Measurements from ENCODE around the gene ADD1.
"Not testable (repeated sequence)": the region's sequence is repeated elsewhere in the genome, so short reads cannot be mapped to it uniquely, and the experiment has no call there.

ADD1 gene

GRCh38 chr4:2941138-2942036 is 97.7 kb downstream of the ADD1 start:
- Mint-ChIP-seq H3K36me3 (ENCODE audit: insufficient read depth) (peaks cover 91% of the 10 kb centered on the region), H3K9me3 (no peaks in the 10 kb centered on the region), H3K4me3 (peak overlapping the region in 1 of 2 donors; percentile 79), H3K27ac (peak overlapping the region; percentile 59 to 97), H3K27me3 (no peaks in the 10 kb centered on the region), H3K4me1 (ENCODE audit: low read depth in 2 of 2) (peaks cover 33 to 37% of the 10 kb centered on the region in 2 donors)
- no peak for DNase-seq
- no peak for ATAC-seq (replicated peaks)

- Mint-ChIP-seq H3K27me3 (no peaks in the 10 kb centered on the region), H3K4me3 (peak overlapping the region; percentile 66 to 79), H3K9me3 (no peaks in the 10 kb centered on the region), H3K36me3 (ENCODE audit: insufficient read depth) (peaks cover 91% of the 10 kb centered on the region), H3K4me1 (ENCODE audit: low read depth in 2 of 2) (peaks cover 26 to 30% of the 10 kb centered on the region in 2 donors), H3K27ac (peak overlapping the region; percentile 95 to 97)
- ATAC-seq (replicated peaks), result peak; percentile 43
- no peak for DNase-seq
Measured at GRCh38 chr4:2942037-2942531, 98.4 kb downstream of the ADD1 start.

GRCh38 chr4:2942532-2943363 is 99.1 kb downstream of the ADD1 start:
- ATAC-seq (replicated peaks) (peak; percentile 70), DNase-seq (peak in 2 of 3 experiments; percentile 41 to 47)
- Mint-ChIP-seq H3K9me3 (no peaks in the 10 kb centered on the region), H3K27ac (peak overlapping the region; percentile 95 to 97), H3K27me3 (no peaks in the 10 kb centered on the region), H3K4me3 (peak overlapping the region; percentile 66 to 79), H3K36me3 (ENCODE audit: insufficient read depth) (peaks cover 91% of the 10 kb centered on the region), H3K4me1 (ENCODE audit: low read depth in 2 of 2) (peaks cover 20 to 24% of the 10 kb centered on the region in 2 donors)

DNA sequence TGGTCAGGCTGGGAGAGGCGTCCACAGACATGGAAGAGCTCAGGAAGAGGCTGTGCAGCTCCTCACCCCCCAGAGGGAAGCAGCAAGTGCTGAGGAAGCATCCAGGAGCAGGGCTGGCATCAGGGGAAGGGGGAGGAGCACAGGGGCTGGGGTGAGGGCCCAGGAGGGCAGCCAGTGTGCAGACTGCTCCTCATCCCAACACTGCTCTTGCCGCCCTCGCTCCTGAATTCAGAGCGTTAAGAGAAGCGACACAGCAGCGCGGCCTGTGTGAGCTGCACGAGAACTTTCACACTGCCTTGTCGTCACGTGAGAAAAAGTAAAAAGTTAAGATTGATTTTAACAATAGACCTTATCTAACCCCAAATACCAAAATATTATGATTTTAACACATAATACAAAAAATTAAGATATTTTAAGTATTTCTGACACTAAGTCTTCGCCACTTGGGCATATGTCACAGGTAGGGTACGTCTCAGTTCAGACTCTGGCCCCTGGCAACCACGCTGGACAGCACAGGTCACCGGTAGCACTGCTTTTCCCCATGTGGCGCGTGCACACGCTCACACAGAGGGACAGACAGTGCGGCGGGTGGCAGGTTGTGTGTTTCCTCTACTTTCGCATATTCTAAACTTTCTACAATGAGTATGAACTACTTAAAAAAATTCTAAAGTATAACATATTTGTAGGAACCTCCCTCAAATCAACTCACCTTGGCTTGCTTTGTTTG is 99.9 kb downstream of the ADD1 start:
- Mint-ChIP-seq H3K27ac (peak overlapping the region; percentile 95 to 97), H3K4me3 (peak overlapping the region in 1 of 2 donors; percentile 79)

GRCh38 chr4:2944091-2944482 is 100.4 kb downstream of the ADD1 start:
- H3K4me1 Mint-ChIP-seq (ENCODE audit: low read depth in 2 of 2), result peaks cover 17 to 23% of the 10 kb centered on the region in 2 donors
- H3K9me3 Mint-ChIP-seq, result no peaks in the 10 kb centered on the region
- ATAC-seq (replicated peaks) (no peak), DNase-seq (no peak)
- no peaks in the 10 kb centered on the region for H3K27me3 Mint-ChIP-seq
- peak overlapping the region; percentile 76 to 90 for H3K27ac Mint-ChIP-seq
- H3K36me3 Mint-ChIP-seq (ENCODE audit: insufficient read depth), result peaks cover 89% of the 10 kb centered on the region
- peak overlapping the region in 1 of 2 donors; percentile 14 for H3K4me3 Mint-ChIP-seq

More for the DNA sequence above, 99.9 kb downstream of the ADD1 start:
- ATAC-seq (replicated peaks) (no peak), DNase-seq (no peak)
- Mint-ChIP-seq H3K36me3 (ENCODE audit: insufficient read depth) (peaks cover 89% of the 10 kb centered on the region), H3K9me3 (no peaks in the 10 kb centered on the region), H3K27me3 (no peaks in the 10 kb centered on the region), H3K4me1 (ENCODE audit: low read depth in 2 of 2) (peaks cover 17 to 24% of the 10 kb centered on the region in 2 donors)

DNA sequence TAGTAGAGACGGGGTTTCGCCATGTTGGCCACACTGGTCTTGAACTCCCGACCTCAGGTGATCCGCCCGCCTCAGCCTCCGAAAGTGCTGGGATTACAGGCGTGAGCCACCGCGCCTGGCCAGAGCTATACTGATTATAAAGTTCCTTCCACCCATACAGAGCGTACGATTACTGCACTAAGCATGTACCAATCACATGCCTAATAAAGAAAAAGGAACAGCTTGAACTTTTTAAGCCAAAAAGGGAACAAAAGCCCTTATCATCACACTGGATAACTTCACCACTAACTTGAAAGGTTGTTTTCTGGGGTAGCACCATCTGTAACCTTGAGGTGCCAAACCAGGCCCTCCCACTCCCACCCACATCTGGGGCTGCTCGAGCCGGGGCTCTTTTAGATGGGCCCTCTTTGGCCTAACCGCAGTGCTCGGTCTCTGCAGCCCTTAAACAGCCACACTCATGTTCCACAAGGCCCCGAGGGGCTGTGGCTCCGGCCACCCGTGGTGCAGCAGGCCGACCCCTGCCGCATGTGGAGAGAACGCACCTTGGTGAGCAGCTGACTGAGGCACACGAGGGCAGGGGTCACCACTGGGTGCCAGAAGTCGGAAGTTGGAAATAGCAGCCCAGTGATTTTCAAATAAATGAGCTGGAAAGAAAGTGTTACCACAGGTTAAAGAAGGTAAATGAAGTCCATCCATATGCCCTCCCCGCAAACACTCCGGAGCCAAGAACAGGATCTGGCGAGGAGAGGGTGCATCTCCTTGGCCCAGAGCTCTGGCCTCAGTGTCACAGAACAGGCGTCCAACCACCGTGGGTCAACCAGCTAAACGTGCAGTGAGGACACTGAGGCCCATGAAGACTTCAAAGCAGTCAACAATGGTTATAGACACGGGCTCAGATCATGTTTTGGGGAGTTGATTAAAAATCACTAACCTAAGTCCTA is 101.2 kb downstream of the ADD1 start:
- Mint-ChIP-seq H3K4me3 (no peak overlapping the region), H3K27me3 (no peaks in the 10 kb centered on the region), H3K4me1 (ENCODE audit: low read depth in 2 of 2) (peaks cover 17 to 20% of the 10 kb centered on the region in 2 donors), H3K9me3 (no peaks in the 10 kb centered on the region), H3K27ac (peak overlapping the region; percentile 76 to 90), H3K36me3 (ENCODE audit: insufficient read depth) (peaks cover 88% of the 10 kb centered on the region)
- DNase-seq (no peak), ATAC-seq (replicated peaks) (no peak)

DNA sequence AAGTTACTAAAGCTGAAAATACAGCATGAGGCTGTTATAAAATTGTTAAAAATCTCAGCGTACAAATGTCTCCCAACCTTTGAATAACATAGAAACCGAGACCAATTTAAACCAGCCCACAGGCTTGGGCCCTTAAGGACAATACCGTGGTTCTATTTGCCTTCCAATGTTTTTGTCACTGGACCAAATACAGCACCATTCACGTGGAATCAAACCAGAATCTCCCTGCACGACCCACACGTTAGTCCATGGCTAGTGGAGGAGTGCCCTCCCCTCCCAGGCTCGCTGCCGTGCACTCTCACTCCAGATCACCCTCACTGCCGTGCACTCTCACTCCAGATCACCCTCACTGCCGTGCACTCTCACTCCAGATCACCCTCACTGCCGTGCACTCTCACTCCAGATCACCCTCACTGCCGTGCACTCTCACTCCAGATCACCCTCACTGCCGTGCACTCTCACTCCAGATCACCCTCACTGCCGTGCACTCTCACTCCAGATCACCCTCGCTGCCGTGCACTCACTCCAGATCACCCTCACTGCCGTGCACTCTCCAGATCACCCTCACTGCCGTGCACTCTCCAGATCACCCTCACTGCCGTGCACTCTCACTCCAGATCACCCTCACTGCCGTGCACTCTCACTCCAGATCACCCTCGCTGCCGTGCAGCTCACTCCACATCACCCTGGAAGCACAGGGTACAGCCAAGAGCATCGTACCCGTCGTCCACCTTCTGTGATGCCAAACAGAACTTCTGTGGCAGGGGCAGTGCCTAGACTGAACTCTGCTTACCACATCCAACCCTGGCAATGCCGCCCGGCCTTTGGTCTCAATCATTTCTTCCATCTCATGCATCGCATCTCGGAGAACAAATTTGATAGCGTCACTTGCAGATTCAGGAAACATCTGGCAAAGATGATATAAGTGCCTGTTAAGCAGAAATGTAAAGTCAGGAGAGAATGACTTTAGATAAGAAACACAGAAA is 102.3 kb downstream of the ADD1 start:
- peak overlapping the region in 1 of 2 donors; percentile 15 for H3K4me3 Mint-ChIP-seq
- not testable (repeated sequence) for DNase-seq; ATAC-seq (replicated peaks); H3K27ac Mint-ChIP-seq; H3K27me3 Mint-ChIP-seq; H3K9me3 Mint-ChIP-seq
- peaks cover 92% of the 10 kb centered on the region for H3K36me3 Mint-ChIP-seq (ENCODE audit: insufficient read depth)
- peaks cover 12 to 18% of the 10 kb centered on the region in 2 donors for H3K4me1 Mint-ChIP-seq (ENCODE audit: low read depth in 2 of 2)

GRCh38 chr4:2946812-2947600 is 103.4 kb downstream of the ADD1 start:
- ATAC-seq (replicated peaks) (no peak), DNase-seq (no peak)
- no peaks in the 10 kb centered on the region for H3K27me3 Mint-ChIP-seq
- H3K4me3 Mint-ChIP-seq, result no peak overlapping the region
- peaks cover 93% of the 10 kb centered on the region for H3K36me3 Mint-ChIP-seq (ENCODE audit: insufficient read depth)
- H3K4me1 Mint-ChIP-seq (ENCODE audit: low read depth in 2 of 2), result peaks cover 11 to 14% of the 10 kb centered on the region in 2 donors
- no peak overlapping the region for H3K27ac Mint-ChIP-seq
- no peaks in the 10 kb centered on the region for H3K9me3 Mint-ChIP-seq

DNA sequence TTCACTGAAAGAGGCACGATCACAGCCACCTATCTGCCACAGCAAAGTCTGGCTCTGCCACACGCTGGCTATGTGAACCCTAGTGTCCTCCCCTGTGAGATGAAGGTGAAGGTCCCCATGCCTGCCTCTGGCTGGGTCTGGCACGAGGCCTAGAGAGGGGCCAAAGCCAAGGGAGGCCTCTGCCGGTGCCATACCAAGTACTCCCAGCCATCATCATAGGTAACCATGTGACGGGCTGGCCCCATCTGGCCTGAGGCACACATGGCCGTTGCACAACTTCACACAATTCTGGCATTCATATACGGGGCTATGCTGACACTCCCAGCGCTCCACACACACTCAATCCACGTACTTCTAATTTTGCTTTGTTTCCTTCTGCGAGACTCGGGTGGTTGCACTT is 104.3 kb downstream of the ADD1 start:
- no peak overlapping the region for H3K27ac Mint-ChIP-seq
- DNase-seq, result no peak
- no peak for ATAC-seq (replicated peaks)
- H3K36me3 Mint-ChIP-seq (ENCODE audit: insufficient read depth), result peaks cover 93% of the 10 kb centered on the region
- H3K27me3 Mint-ChIP-seq, result no peaks in the 10 kb centered on the region
- no peaks in the 10 kb centered on the region for H3K9me3 Mint-ChIP-seq
- peaks cover 4 to 7% of the 10 kb centered on the region in 2 donors for H3K4me1 Mint-ChIP-seq (ENCODE audit: low read depth in 2 of 2)
- no peak overlapping the region for H3K4me3 Mint-ChIP-seq

GRCh38 chr4:2948895-2949781 is 105.5 kb downstream of the ADD1 start:
- no peak for DNase-seq
- Mint-ChIP-seq H3K4me3 (no peak overlapping the region), H3K36me3 (ENCODE audit: insufficient read depth) (peaks cover 96% of the 10 kb centered on the region), H3K27ac (peak overlapping the region in 1 of 2 donors; percentile 56), H3K9me3 (no peaks in the 10 kb centered on the region), H3K27me3 (no peaks in the 10 kb centered on the region), H3K4me1 (ENCODE audit: low read depth in 2 of 2) (peaks cover under 1 to 2% of the 10 kb centered on the region in 2 donors)
- ATAC-seq (replicated peaks), result no peak
